Parathyroid adenoma (tissue), 2 donors: ENCODE measurements around the gene C2orf76.

Source experiments
- H2AFZ ChIP-seq: fragments of 300-600 bp; sonication (generic); one replicate; pipeline ENCODE4 v1.7.0; 2017; ENCODE audit warnings: antibody characterized with exemption, mild to moderate bottlenecking
- H3K27ac ChIP-seq: fragments of 300-600 bp; sonication (generic); one replicate; pipeline ENCODE4 v1.7.0; 2017
- H3K27me3 ChIP-seq: fragments of 300-600 bp; sonication (generic); one replicate; pipeline ENCODE4 v1.7.0; 2017; ENCODE audit warnings: low read length; ENCODE audit not compliant: control insufficient read depth, insufficient read depth
- H3K36me3 ChIP-seq: fragments of 300-600 bp; sonication (generic); one replicate; pipeline ENCODE4 v1.7.0; 2017; ENCODE audit warnings: low read length; ENCODE audit not compliant: control insufficient read depth, insufficient read depth
- H3K4me1 ChIP-seq: fragments of 300-600 bp; sonication (generic); one replicate; pipeline ENCODE4 v1.7.0; 2017; ENCODE audit warnings: control low read depth
- H3K4me2 ChIP-seq: fragments of 300-600 bp; sonication (generic); one replicate; pipeline ENCODE4 v1.7.0; 2017; ENCODE audit warnings: low read length
- H3K4me3 ChIP-seq: fragments of 300-600 bp; sonication (generic); one replicate; pipeline ENCODE4 v1.7.0; 2017; ENCODE audit warnings: low read depth, low read length
- H3K79me2 ChIP-seq: fragments of 300-600 bp; sonication (generic); one replicate; pipeline ENCODE4 v1.7.0; 2017; ENCODE audit warnings: control low read depth
- H3K9ac ChIP-seq: fragments of 300-600 bp; sonication (generic); one replicate; pipeline ENCODE4 v1.7.0; 2017; ENCODE audit warnings: mild to moderate bottlenecking
- H3K9me3 ChIP-seq: fragments of 300-600 bp; sonication (generic); one replicate; pipeline ENCODE4 v1.7.0; 2017; ENCODE audit warnings: low read length; ENCODE audit not compliant: control insufficient read depth
- CTCF ChIP-seq: fragments of 300-600 bp; sonication (generic); IDR thresholded peaks from one replicate; pipeline ENCODE4 v1.7.0; 2017; ENCODE audit warnings: antibody characterized with exemption, mild to moderate bottlenecking
- donor health status: primary hyperparathyroidism.

C2orf76 gene

GRCh38 chr2:119253114-119253702 lies 113.4 kb downstream of the C2orf76 start:
- Histone ChIP-seq H3K9ac (no peak overlapping the region), H3K4me3 (no peak overlapping the region), H2AFZ (no peak overlapping the region), H3K79me2 (peaks cover 15% of the 10 kb centered on the region), H3K36me3 (no peaks in the 10 kb centered on the region), H3K4me1 (peaks cover 2% of the 10 kb centered on the region), H3K27ac (no peak overlapping the region), H3K27me3 (no peaks in the 10 kb centered on the region), H3K9me3 (no peaks in the 10 kb centered on the region), H3K4me2 (no peak overlapping the region)
- TF ChIP-seq CTCF, result no peak
